Tibial artery (tissue), 4 donors: ENCODE results near the gene ASNS.
A peak's percentile ranks its signal among the peaks of the same experiment; 100 is the strongest.

Experiments
- DNase-seq, 2 donors: peaks; one replicate each; pipeline ENCODE4 v3.0.0-alpha.2; 2019
- H3K27ac ChIP-seq, 2 donors: fragments of 200-600 bp; sonication (generic) in 1 of 2; 1 replicate in 1 of 2; 2 replicates in 1 of 2; pipeline ENCODE4 v1.5.1; 2018 to 2019; ENCODE audit warnings: mild to moderate bottlenecking in 1 of 2
- H3K27me3 ChIP-seq, 2 donors: fragments of 200-600 bp; sonication (generic) in 1 of 2; one replicate each; pipeline versions ENCODE4 v1.5.1 to v1.6.0; 2016 to 2019
- H3K36me3 ChIP-seq, 3 donors: fragments of 200-600 bp; sonication (generic) in 2 of 3; one replicate each; pipeline ENCODE4 v1.5.1; 2016 to 2019; ENCODE audit warnings: mild to moderate bottlenecking in 2 of 3
- H3K4me1 ChIP-seq, 4 donors: fragments of 200-600 bp; sonication (generic) in 2 of 4; 1 replicate in 3 of 4; 2 replicates in 1 of 4; pipeline ENCODE4 v1.5.1; 2016 to 2019
- H3K4me3 ChIP-seq, 2 donors: fragments of 200-600 bp; sonication (generic) in 1 of 2; 1 replicate in 1 of 2; 2 replicates in 1 of 2; pipeline ENCODE4 v1.5.1; 2018 to 2019; ENCODE audit warnings: mild to moderate bottlenecking in 2 of 2
- H3K9me3 ChIP-seq, 3 donors: fragments of 200-600 bp; sonication (generic) in 1 of 3; one replicate each; pipeline ENCODE4 v1.5.1; 2016 to 2019
- intact Hi-C: fragments of 100-400 bp; cut with DNase I; formaldehyde crosslinking; loops from one replicate; pipeline ENCODE4 v1.15.0; 2023; ENCODE audit warnings: low total_unique reads
- TF ChIP-seq, protein P1 (sequence below), 2 experiments: fragments of 200-600 bp in 1 of 2; fragments of 450-650 bp in 1 of 2; IDR thresholded peaks; one replicate each; pipeline ENCODE4 v1.5.1; 2017 to 2019; ENCODE audit warnings: antibody characterized with exemption in 2 of 2, mild to moderate bottlenecking in 1 of 2, moderate library complexity in 1 of 2

The ASNS gene

DNA sequence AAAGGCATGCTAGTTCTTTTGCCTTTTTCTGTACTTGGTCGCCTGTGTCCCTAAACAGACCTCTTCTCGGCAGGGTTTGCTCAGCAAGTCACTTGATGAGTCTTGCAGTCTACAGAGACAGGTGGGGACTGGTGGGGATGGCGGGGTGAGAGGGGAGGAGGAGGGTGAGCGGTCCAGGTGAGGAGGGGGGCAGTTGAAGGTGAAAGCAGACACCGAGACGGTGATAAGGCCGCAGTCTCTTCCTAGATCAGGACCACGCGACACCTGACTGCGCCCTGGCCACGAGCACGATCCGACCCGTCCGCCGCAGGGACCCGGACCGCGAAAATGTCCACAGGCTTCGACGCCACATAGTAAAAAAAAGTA, 566 bp downstream of the ASNS start:
- TF ChIP-seq, protein P1, sequence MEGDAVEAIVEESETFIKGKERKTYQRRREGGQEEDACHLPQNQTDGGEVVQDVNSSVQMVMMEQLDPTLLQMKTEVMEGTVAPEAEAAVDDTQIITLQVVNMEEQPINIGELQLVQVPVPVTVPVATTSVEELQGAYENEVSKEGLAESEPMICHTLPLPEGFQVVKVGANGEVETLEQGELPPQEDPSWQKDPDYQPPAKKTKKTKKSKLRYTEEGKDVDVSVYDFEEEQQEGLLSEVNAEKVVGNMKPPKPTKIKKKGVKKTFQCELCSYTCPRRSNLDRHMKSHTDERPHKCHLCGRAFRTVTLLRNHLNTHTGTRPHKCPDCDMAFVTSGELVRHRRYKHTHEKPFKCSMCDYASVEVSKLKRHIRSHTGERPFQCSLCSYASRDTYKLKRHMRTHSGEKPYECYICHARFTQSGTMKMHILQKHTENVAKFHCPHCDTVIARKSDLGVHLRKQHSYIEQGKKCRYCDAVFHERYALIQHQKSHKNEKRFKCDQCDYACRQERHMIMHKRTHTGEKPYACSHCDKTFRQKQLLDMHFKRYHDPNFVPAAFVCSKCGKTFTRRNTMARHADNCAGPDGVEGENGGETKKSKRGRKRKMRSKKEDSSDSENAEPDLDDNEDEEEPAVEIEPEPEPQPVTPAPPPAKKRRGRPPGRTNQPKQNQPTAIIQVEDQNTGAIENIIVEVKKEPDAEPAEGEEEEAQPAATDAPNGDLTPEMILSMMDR (IDR thresholded peaks at IDR 0.05), result no peak
- DNase-seq, result peak in 1 of 2 donors; percentile 65
- intact Hi-C loops, result no loop called here
- H3K4me3 ChIP-seq, result peak overlapping the region; percentile 72 to 77
- H3K4me1 ChIP-seq, result peaks cover 0 to 12% (median 2%) of the 10 kb centered on the region in 4 donors
- H3K27me3 ChIP-seq, result no peaks in the 10 kb centered on the region
- H3K9me3 ChIP-seq, result no peaks in the 10 kb centered on the region
- H3K27ac ChIP-seq, result peak overlapping the region; percentile 68 to 82
- H3K36me3 ChIP-seq, result peaks cover 5 to 12% (median 7%) of the 10 kb centered on the region in 3 donors

DNA sequence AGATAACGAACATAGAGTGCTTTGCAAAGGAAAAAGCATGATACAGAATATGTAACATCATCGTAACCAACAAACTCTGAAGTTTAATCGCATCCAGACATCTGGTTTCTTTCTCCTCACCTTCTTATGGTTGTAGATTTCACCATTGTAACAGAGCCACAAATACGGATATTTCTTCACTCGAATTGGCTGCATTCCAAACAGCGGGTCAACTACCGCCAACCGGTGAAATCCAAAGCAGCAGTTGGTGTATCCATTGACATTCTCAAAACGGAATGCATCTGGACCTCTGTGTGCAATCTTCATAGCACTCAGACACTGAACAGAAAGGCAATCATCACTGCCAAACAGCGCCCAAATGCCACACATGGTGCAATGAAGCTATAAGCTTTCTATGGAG, 3.4 kb downstream of the ASNS start:
- no peak for DNase-seq
- TF ChIP-seq, protein P1 (IDR thresholded peaks at IDR 0.05), result no peak
- H3K4me1 ChIP-seq, result peaks cover 0 to 12% (median 2%) of the 10 kb centered on the region in 4 donors
- no peak overlapping the region for H3K27ac ChIP-seq
- peaks cover 5 to 18% (median 8%) of the 10 kb centered on the region in 3 donors for H3K36me3 ChIP-seq
- no peaks in the 10 kb centered on the region for H3K9me3 ChIP-seq
- intact Hi-C loops, result no loop called here
- H3K27me3 ChIP-seq, result no peaks in the 10 kb centered on the region
- H3K4me3 ChIP-seq, result no peak overlapping the region

GRCh38 chr7:97868314-97868713, 3.9 kb downstream of the ASNS start:
- peaks cover 5 to 23% (median 8%) of the 10 kb centered on the region in 3 donors for H3K36me3 ChIP-seq
- H3K27me3 ChIP-seq, result no peaks in the 10 kb centered on the region
- DNase-seq, result no peak
- intact Hi-C loops, result no loop called here
- H3K27ac ChIP-seq, result no peak overlapping the region
- peaks cover 0 to 12% (median 2%) of the 10 kb centered on the region in 4 donors for H3K4me1 ChIP-seq
- no peak overlapping the region for H3K4me3 ChIP-seq
- TF ChIP-seq, protein P1 (IDR thresholded peaks at IDR 0.05), result no peak
- no peaks in the 10 kb centered on the region for H3K9me3 ChIP-seq

GRCh38 chr7:97865104-97865503, 7.1 kb downstream of the ASNS start:
- no peak overlapping the region for H3K4me3 ChIP-seq
- no peaks in the 10 kb centered on the region for H3K9me3 ChIP-seq
- H3K36me3 ChIP-seq, result peaks cover 5 to 28% (median 8%) of the 10 kb centered on the region in 3 donors
- no peak overlapping the region for H3K27ac ChIP-seq
- no peaks in the 10 kb centered on the region for H3K27me3 ChIP-seq
- intact Hi-C loops, result no loop called here
- no peaks in the 10 kb centered on the region for H3K4me1 ChIP-seq
- TF ChIP-seq, protein P1 (IDR thresholded peaks at IDR 0.05), result no peak
- no peak for DNase-seq

- Histone ChIP-seq H3K27ac (no peak overlapping the region), H3K4me3 (no peak overlapping the region), H3K27me3 (no peaks in the 10 kb centered on the region), H3K36me3 (peaks cover 6 to 36% (median 20%) of the 10 kb centered on the region in 3 donors), H3K9me3 (no peaks in the 10 kb centered on the region), H3K4me1 (no peaks in the 10 kb centered on the region)
- DNase-seq, result no peak
- intact Hi-C loops, result no loop called here
- TF ChIP-seq, protein P1 (IDR thresholded peaks at IDR 0.05), result no peak
These were observed 12.5 kb downstream of the ASNS start for GRCh38 chr7:97859606-97860204.
